K562 (cell line): ENCODE data around the gene ZFYVE1.

Experiments used
- CHD1 ChIP-seq: fragments of 200-600 bp; sonication (generic); IDR thresholded peaks from one replicate; pipeline ENCODE4 v1.6.1; 2012; ENCODE audit warnings: mild to moderate bottlenecking, moderate library complexity, low read length, inconsistent platforms
- MTA3 ChIP-seq: fragments of 450-650 bp; formaldehyde crosslinking; IDR thresholded peaks from 2 replicates; pipeline ENCODE4 v1.6.1; 2017; ENCODE audit warnings: mild to moderate bottlenecking, borderline replicate concordance
- NFXL1 ChIP-seq: fragments of 450-650 bp; formaldehyde crosslinking; IDR thresholded peaks from 2 replicates; pipeline ENCODE4 v1.4.0; 2021; ENCODE audit warnings: mild to moderate bottlenecking
- PHTF2 ChIP-seq: fragments of 250-450 bp; sonication (Bioruptor Pico); IDR thresholded peaks from 2 replicates; pipeline ENCODE4 v1.5.0; 2021; ENCODE audit warnings: mild to moderate bottlenecking
- SP1 ChIP-seq: sonication (generic); formaldehyde crosslinking; IDR thresholded peaks from 2 replicates; pipeline ENCODE4 v1.8.1; 2022; ENCODE audit warnings: mild to moderate bottlenecking, missing genetic modification reagents
- SRF ChIP-seq, 2 experiments: fragments of 250-450, 450-650 bp in 1 of 2; sonication (Bioruptor Pico) in 1 of 2; sonication (generic) in 1 of 2; formaldehyde crosslinking; IDR thresholded peaks; 2 replicates each; pipeline versions ENCODE4 v1.5.0 to v1.5.1; 2020 to 2022; ENCODE audit warnings: mild to moderate bottlenecking in 1 of 2, missing genetic modification reagents in 1 of 2
- TF ChIP-seq, protein P1 (sequence below): fragments of 450-650 bp; IDR thresholded peaks from 2 replicates; pipeline ENCODE4 v1.6.1; 2016; ENCODE audit warnings: borderline replicate concordance
- TF ChIP-seq, protein P2 (sequence below), 2 experiments: IDR thresholded peaks; 2 replicates each; pipeline ENCODE4 v1.6.1; 2011; ENCODE audit warnings: borderline replicate concordance in 1 of 2, control low read depth in 1 of 2, low read depth in 1 of 2, low read length in 1 of 2, mild to moderate bottlenecking in 1 of 2, mixed read lengths in 1 of 2, moderate library complexity in 1 of 2; ENCODE audit not compliant: insufficient read depth in 1 of 2, insufficient read length in 1 of 2, poor library complexity in 1 of 2, severe bottlenecking in 1 of 2; ENCODE audit errors: extremely low read depth in 1 of 2

- TF ChIP-seq PHTF2 (no peak), CHD1 (no peak), SP1 (CRISPR knock-in tag) (no peak), NFXL1 (CRISPR knock-in tag) (no peak), SRF (CRISPR knock-in tag; IDR thresholded peaks at IDR 0.05) (no peak), MTA3 (no peak)
- TF ChIP-seq, protein P1, sequence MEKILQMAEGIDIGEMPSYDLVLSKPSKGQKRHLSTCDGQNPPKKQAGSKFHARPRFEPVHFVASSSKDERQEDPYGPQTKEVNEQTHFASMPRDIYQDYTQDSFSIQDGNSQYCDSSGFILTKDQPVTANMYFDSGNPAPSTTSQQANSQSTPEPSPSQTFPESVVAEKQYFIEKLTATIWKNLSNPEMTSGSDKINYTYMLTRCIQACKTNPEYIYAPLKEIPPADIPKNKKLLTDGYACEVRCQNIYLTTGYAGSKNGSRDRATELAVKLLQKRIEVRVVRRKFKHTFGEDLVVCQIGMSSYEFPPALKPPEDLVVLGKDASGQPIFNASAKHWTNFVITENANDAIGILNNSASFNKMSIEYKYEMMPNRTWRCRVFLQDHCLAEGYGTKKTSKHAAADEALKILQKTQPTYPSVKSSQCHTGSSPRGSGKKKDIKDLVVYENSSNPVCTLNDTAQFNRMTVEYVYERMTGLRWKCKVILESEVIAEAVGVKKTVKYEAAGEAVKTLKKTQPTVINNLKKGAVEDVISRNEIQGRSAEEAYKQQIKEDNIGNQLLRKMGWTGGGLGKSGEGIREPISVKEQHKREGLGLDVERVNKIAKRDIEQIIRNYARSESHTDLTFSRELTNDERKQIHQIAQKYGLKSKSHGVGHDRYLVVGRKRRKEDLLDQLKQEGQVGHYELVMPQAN, result no peak
- TF ChIP-seq, protein P2, sequence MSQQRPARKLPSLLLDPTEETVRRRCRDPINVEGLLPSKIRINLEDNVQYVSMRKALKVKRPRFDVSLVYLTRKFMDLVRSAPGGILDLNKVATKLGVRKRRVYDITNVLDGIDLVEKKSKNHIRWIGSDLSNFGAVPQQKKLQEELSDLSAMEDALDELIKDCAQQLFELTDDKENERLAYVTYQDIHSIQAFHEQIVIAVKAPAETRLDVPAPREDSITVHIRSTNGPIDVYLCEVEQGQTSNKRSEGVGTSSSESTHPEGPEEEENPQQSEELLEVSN (IDR thresholded peaks at IDR 0.05; ENCODE audit: borderline replicate concordance in 1 of 2, extremely low read depth in 1 of 2, insufficient read depth in 1 of 2, insufficient read length in 1 of 2, low read depth in 1 of 2, low read length in 1 of 2, poor library complexity in 1 of 2, severe bottlenecking in 1 of 2), result no peak
Observed at GRCh38 chr14:72939630-72940029, 87.3 kb downstream of the ZFYVE1 start.
